ENCODE data around the gene DDX28.
A peak's percentile ranks its signal among the peaks of the same experiment; 100 is the strongest.
"Not testable (repeated sequence)": the region's sequence is repeated elsewhere in the genome, so short reads cannot be mapped to it uniquely, and the experiment has no call there.

DDX28 gene

GRCh38 chr16:68015681-68016080 lies 7.4 kb downstream of the DDX28 start, which contains the start of gene DPEP2NB:
TSS of gene DPEP2NB (minus strand) at chr16:68015911. CDS start at chr16:68015770, 141 bp downstream.
- TF ChIP-seq SPI1 (IDR thresholded peaks at IDR 0.05; ENCODE audit: low read depth, low read length) (no peak), TAF1 (IDR thresholded peaks at IDR 0.05; ENCODE audit: low read depth, low read length) (no peak)
- DNase-seq (ENCODE audit: insufficient read length, low spot score) (no peak), FAIRE-seq (no peak)

- TF ChIP-seq SPI1 (IDR thresholded peaks at IDR 0.05; ENCODE audit: low read depth, low read length) (no peak), POLR2AphosphoS5 (IDR thresholded peaks at IDR 0.05; ENCODE audit: low read depth, low read length) (no peak), TAF1 (IDR thresholded peaks at IDR 0.05; ENCODE audit: low read depth, low read length) (no peak), PAX5 (IDR thresholded peaks at IDR 0.05; ENCODE audit: insufficient read depth, low read length, severe bottlenecking) (no peak), POLR2A (IDR thresholded peaks at IDR 0.05; ENCODE audit: low read depth, low read length) (no peak), POU2F2 (IDR thresholded peaks at IDR 0.05; ENCODE audit: low read depth, low read length) (no peak)
- no peak for FAIRE-seq
- DNase-seq (ENCODE audit: insufficient read length, low spot score): no peak
These were observed 9.6 kb downstream of the DDX28 start for GRCh38 chr16:68013440-68013839.

DNA sequence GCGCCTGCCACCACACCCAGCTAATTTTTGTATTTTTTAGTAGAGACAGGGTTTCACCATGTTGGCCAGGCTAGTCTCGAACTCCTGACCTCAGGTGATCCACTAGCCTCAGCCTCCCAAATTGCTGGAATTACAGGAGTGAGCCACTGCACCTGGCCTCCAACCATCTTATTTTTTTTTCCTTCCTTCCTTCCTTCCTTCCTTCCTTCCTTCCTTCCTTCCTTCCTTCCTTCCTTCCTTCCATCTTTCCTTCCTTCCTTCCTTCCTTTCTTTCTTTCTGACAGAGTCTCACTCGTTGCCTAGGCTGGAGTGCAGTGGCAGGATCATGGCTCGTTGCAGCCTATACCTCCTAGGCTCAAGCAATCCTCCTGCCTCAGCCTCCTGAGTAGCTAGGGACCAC lies 13.2 kb downstream of the DDX28 start:
- DNase-seq (ENCODE audit: insufficient read length, low spot score); FAIRE-seq: not testable (repeated sequence)

DNA sequence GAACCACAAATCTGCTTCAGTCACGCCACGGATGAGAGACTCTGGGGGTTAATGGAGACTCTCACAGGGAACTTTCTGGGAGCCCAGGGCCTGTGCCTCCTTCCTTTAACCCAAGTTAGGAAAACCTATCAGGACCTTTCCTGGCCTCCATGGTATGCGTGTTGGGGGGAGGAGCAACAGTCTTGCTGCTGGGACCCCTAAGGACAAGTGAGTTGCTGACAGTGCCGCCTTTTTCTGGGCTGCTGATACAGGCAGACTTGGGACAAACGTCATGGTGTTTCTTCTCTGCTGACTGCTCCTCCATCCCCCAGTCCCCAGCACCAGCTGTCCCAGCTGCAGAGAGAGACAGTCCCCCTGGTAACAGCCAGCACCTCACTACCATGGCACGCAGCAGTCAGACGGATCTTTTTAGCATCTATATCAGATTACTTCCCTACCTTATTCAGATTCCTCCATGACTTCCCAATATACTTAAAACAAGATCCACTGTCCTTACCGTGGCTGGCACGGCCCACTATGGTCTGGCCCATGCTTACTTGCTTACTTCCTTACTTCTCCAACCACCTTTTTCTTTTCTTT lies 13.8 kb downstream of the DDX28 start:
- TF ChIP-seq TAF1 (IDR thresholded peaks at IDR 0.05; ENCODE audit: low read depth, low read length): no peak
- no peak for TF ChIP-seq SPI1 (IDR thresholded peaks at IDR 0.05; ENCODE audit: low read depth, low read length)
- no peak for TF ChIP-seq POLR2AphosphoS5 (IDR thresholded peaks at IDR 0.05; ENCODE audit: low read depth, low read length)
- TF ChIP-seq POU2F2 (IDR thresholded peaks at IDR 0.05; ENCODE audit: low read depth, low read length): no peak
- no peak for TF ChIP-seq PAX5 (IDR thresholded peaks at IDR 0.05; ENCODE audit: insufficient read depth, low read length, severe bottlenecking)
- no peak for TF ChIP-seq POLR2A (IDR thresholded peaks at IDR 0.05; ENCODE audit: low read depth, low read length)
- DNase-seq (ENCODE audit: insufficient read length, low spot score) (no peak), FAIRE-seq (no peak)

DNA sequence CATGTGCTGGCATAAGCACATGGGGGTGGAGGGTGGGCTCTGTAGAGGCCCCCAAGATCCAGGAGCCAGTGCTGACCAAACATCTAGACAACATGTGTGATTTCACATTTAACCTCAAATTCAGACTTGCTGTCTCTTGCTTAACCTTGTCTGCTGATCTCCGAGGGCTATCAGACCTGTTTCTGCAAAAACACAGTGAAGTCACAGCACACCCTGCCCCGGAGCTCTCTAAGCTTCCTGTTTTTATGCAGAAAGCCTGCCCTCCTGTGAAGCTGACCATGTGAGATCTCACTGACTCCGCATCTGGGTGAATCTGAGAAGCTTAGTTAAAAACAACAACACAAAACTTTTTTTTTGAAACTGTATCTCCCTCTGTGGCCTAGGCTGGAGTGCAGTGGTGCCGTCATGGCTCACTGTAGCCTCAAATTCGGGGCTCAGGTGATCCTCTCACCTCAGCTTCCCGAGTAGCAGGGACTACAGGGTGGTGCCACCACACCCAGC lies 17.2 kb downstream of the DDX28 start:
- DNase-seq (ENCODE audit: insufficient read length, low spot score): no peak
- TF ChIP-seq TAF1 (IDR thresholded peaks at IDR 0.05; ENCODE audit: low read depth, low read length): no peak
- TF ChIP-seq SPI1 (IDR thresholded peaks at IDR 0.05; ENCODE audit: low read depth, low read length): no peak
- no peak for TF ChIP-seq POLR2A (IDR thresholded peaks at IDR 0.05; ENCODE audit: low read depth, low read length)
- TF ChIP-seq POLR2AphosphoS5 (IDR thresholded peaks at IDR 0.05; ENCODE audit: low read depth, low read length): no peak
- TF ChIP-seq POU2F2 (IDR thresholded peaks at IDR 0.05; ENCODE audit: low read depth, low read length): no peak
- TF ChIP-seq PAX5 (IDR thresholded peaks at IDR 0.05; ENCODE audit: insufficient read depth, low read length, severe bottlenecking): no peak
- FAIRE-seq: no peak

GRCh38 chr16:68005211-68005610 lies 17.8 kb downstream of the DDX28 start:
- no peak for TF ChIP-seq POU2F2 (IDR thresholded peaks at IDR 0.05; ENCODE audit: low read depth, low read length)
- DNase-seq (ENCODE audit: insufficient read length, low spot score) (no peak), FAIRE-seq (no peak)

DNA sequence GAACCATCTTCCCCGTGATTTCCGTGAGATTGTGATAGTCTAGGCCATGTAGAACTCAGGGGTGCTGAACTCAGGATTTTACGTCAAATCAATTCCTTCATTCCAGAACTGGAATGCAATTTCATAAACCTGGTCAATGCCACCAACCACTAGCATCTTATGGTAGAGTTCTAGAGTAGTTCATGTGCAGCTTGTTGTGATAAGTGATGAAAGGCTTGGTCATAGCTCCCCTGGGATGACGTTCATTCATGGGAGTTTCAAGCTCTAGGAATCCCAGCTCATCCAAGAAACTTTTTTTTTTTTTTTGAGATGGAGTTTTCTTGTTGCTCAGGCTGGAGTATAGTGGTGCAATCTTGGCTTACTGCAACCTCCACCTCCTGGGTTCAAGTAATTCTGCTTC lies 20.0 kb downstream of the DDX28 start:
- FAIRE-seq (no peak), DNase-seq (ENCODE audit: insufficient read length, low spot score) (no peak)
- no peak for TF ChIP-seq POLR2AphosphoS5 (IDR thresholded peaks at IDR 0.05; ENCODE audit: low read depth, low read length)
- no peak for TF ChIP-seq TAF1 (IDR thresholded peaks at IDR 0.05; ENCODE audit: low read depth, low read length)
- no peak for TF ChIP-seq POU2F2 (IDR thresholded peaks at IDR 0.05; ENCODE audit: low read depth, low read length)
- no peak for TF ChIP-seq PAX5 (IDR thresholded peaks at IDR 0.05; ENCODE audit: insufficient read depth, low read length, severe bottlenecking)
- no peak for TF ChIP-seq SPI1 (IDR thresholded peaks at IDR 0.05; ENCODE audit: low read depth, low read length)
- no peak for TF ChIP-seq POLR2A (IDR thresholded peaks at IDR 0.05; ENCODE audit: low read depth, low read length)

GRCh38 chr16:68000450-68000849 lies 22.6 kb downstream of the DDX28 start:
- FAIRE-seq: no peak
- TF ChIP-seq POU2F2 (IDR thresholded peaks at IDR 0.05; ENCODE audit: low read depth, low read length) (no peak), PAX5 (IDR thresholded peaks at IDR 0.05; ENCODE audit: insufficient read depth, low read length, severe bottlenecking) (no peak), SPI1 (IDR thresholded peaks at IDR 0.05; ENCODE audit: low read depth, low read length) (no peak), POLR2AphosphoS5 (IDR thresholded peaks at IDR 0.05; ENCODE audit: low read depth, low read length) (no peak)
- no peak for DNase-seq (ENCODE audit: insufficient read length, low spot score)

DNA sequence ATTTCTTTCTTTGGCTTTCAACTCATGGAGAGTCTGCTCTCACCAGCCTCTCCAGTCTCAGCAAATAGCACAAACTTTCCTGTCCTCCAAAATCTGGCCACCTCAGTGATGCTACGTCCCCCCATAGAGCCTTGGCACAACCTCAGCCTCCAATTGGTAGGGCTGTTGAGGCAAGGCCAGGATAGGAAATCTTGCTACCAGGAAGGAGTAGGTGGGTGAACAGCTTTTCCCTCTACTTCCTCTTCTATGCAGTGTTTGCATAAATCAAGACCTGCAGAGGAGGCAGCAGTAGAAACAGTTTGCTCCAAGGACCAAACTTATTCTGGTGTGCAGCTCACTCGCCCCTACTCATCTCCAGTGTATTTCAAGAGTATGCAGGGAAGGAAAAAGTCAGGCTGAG lies 23.0 kb downstream of the DDX28 start:
- FAIRE-seq: peak; percentile 65
- TF ChIP-seq POLR2AphosphoS5 (IDR thresholded peaks at IDR 0.05; ENCODE audit: low read depth, low read length) (no peak), SPI1 (IDR thresholded peaks at IDR 0.05; ENCODE audit: low read depth, low read length) (peak; percentile 13; the same call in 1 of the 2 replicates), POU2F2 (IDR thresholded peaks at IDR 0.05; ENCODE audit: low read depth, low read length) (peak; percentile 72; the same call in 1 of the 2 replicates), PAX5 (IDR thresholded peaks at IDR 0.05; ENCODE audit: insufficient read depth, low read length, severe bottlenecking) (no peak), TAF1 (IDR thresholded peaks at IDR 0.05; ENCODE audit: low read depth, low read length) (no peak), POLR2A (IDR thresholded peaks at IDR 0.05; ENCODE audit: low read depth, low read length) (no peak)
- DNase-seq (ENCODE audit: insufficient read length, low spot score): no peak

- not testable (repeated sequence) for FAIRE-seq; DNase-seq (ENCODE audit: insufficient read length, low spot score)
- TF ChIP-seq SPI1 (IDR thresholded peaks at IDR 0.05; ENCODE audit: low read depth, low read length): peak; percentile 73
These were observed 24.0 kb downstream of the DDX28 start, which contains the start of gene DPEP2 for GRCh38 chr16:67998779-67999688. TSS of gene DPEP2 (minus strand) at chr16:67999484. CDS start at chr16:67993212, 6,272 bp downstream.

GRCh38 chr16:67998231-67998778 lies 24.7 kb downstream of the DDX28 start:
- not testable (repeated sequence) for DNase-seq (ENCODE audit: insufficient read length, low spot score); FAIRE-seq
